ENCODE data around the gene CGNL1.

Gene CGNL1

DNA sequence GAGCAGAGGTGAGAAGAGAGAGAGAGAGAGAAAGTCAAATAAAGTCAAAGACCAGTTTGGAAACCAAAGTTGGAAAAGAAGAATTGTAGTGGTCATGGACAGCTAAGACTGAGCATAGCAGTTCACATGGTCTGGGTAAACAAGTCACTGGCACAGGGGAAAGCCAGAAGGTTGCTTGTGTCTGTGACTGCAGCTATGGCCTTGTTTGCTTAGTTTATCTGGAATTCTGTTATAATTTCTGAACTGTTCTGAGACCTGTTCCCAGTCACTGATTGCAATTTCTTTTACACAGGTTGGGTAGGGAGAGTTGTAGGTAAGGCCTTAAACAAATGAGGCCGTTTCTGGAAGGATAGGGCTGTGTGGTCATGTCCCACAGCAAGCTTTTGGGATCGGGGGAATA is 172.0 kb downstream of the CGNL1 start:
- Mint-ChIP-seq H3K27me3 (no peaks in the 10 kb centered on the region), H3K4me1 (ENCODE audit: low read depth) (no peaks in the 10 kb centered on the region), H3K9me3 (ENCODE audit: low read depth) (no peaks in the 10 kb centered on the region), H3K36me3 (no peaks in the 10 kb centered on the region), H3K27ac (no peak overlapping the region), H3K4me3 (no peak overlapping the region)

GRCh38 chr15:57548835-57549234 is 172.5 kb downstream of the CGNL1 start:
- no peaks in the 10 kb centered on the region for H3K4me1 Mint-ChIP-seq (ENCODE audit: low read depth)
- H3K27ac Mint-ChIP-seq, result no peak overlapping the region
- no peaks in the 10 kb centered on the region for H3K27me3 Mint-ChIP-seq

GRCh38 chr15:57549935-57550334 is 173.6 kb downstream of the CGNL1 start:
- no peaks in the 10 kb centered on the region for H3K9me3 Mint-ChIP-seq (ENCODE audit: low read depth)
- H3K36me3 Mint-ChIP-seq, result no peaks in the 10 kb centered on the region
- no peak overlapping the region for H3K27ac Mint-ChIP-seq
- no peak overlapping the region for H3K4me3 Mint-ChIP-seq
- no peaks in the 10 kb centered on the region for H3K27me3 Mint-ChIP-seq
- H3K4me1 Mint-ChIP-seq (ENCODE audit: low read depth), result no peaks in the 10 kb centered on the region

More at GRCh38 chr15:57548835-57549234, 172.5 kb downstream of the CGNL1 start:
- Mint-ChIP-seq H3K4me3 (no peak overlapping the region), H3K9me3 (ENCODE audit: low read depth) (no peaks in the 10 kb centered on the region), H3K36me3 (no peaks in the 10 kb centered on the region)

- Mint-ChIP-seq H3K4me1 (ENCODE audit: low read depth) (no peaks in the 10 kb centered on the region), H3K36me3 (no peaks in the 10 kb centered on the region), H3K9me3 (ENCODE audit: low read depth) (no peaks in the 10 kb centered on the region), H3K4me3 (no peak overlapping the region), H3K27me3 (no peaks in the 10 kb centered on the region), H3K27ac (no peak overlapping the region)
Measured at GRCh38 chr15:57550640-57551039, 174.3 kb downstream of the CGNL1 start.

- Mint-ChIP-seq H3K9me3 (ENCODE audit: low read depth) (no peaks in the 10 kb centered on the region), H3K36me3 (no peaks in the 10 kb centered on the region), H3K4me1 (ENCODE audit: low read depth) (no peaks in the 10 kb centered on the region), H3K4me3 (no peak overlapping the region), H3K27me3 (no peaks in the 10 kb centered on the region), H3K27ac (no peak overlapping the region)
Measured at GRCh38 chr15:57551715-57552677, 175.7 kb downstream of the CGNL1 start.

- H3K9me3 Mint-ChIP-seq (ENCODE audit: low read depth), result no peaks in the 10 kb centered on the region
- H3K27ac Mint-ChIP-seq, result no peak overlapping the region
- no peak overlapping the region for H3K4me3 Mint-ChIP-seq
- no peaks in the 10 kb centered on the region for H3K4me1 Mint-ChIP-seq (ENCODE audit: low read depth)
- H3K36me3 Mint-ChIP-seq, result no peaks in the 10 kb centered on the region
- H3K27me3 Mint-ChIP-seq, result no peaks in the 10 kb centered on the region
Measured at GRCh38 chr15:57552678-57553334, 176.5 kb downstream of the CGNL1 start.

DNA sequence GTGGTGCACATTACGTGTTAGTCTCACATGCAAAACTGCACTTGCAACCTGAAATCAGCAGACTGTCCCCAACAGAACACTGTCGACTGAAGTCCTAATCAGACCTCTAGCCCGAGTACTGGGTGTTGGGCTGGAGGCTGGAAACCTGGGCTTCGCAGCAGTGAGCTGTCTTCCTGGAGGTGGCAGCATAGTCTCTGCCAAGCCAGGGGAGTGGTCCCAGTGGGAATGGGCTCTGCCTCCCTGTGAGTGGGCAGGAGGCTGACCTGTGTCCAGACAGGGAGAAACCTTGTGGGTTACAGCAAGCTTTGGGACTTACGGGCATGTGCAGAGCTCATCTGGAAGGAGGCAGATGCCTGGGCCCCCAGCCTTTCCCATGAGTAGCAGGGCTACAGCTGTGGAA is 177.2 kb downstream of the CGNL1 start:
- no peaks in the 10 kb centered on the region for H3K36me3 Mint-ChIP-seq
- no peaks in the 10 kb centered on the region for H3K9me3 Mint-ChIP-seq (ENCODE audit: low read depth)
- no peaks in the 10 kb centered on the region for H3K4me1 Mint-ChIP-seq (ENCODE audit: low read depth)
- no peaks in the 10 kb centered on the region for H3K27me3 Mint-ChIP-seq
- no peak overlapping the region for H3K4me3 Mint-ChIP-seq
- H3K27ac Mint-ChIP-seq, result no peak overlapping the region

GRCh38 chr15:57554063-57554811 is 177.9 kb downstream of the CGNL1 start:
- no peaks in the 10 kb centered on the region for H3K27me3 Mint-ChIP-seq
- H3K4me3 Mint-ChIP-seq, result no peak overlapping the region
- H3K36me3 Mint-ChIP-seq, result no peaks in the 10 kb centered on the region
- H3K4me1 Mint-ChIP-seq (ENCODE audit: low read depth), result no peaks in the 10 kb centered on the region
- no peaks in the 10 kb centered on the region for H3K9me3 Mint-ChIP-seq (ENCODE audit: low read depth)
- H3K27ac Mint-ChIP-seq, result no peak overlapping the region

GRCh38 chr15:57554812-57555179 is 178.5 kb downstream of the CGNL1 start:
- Mint-ChIP-seq H3K4me1 (ENCODE audit: low read depth) (no peaks in the 10 kb centered on the region), H3K27ac (no peak overlapping the region), H3K36me3 (no peaks in the 10 kb centered on the region), H3K27me3 (no peaks in the 10 kb centered on the region), H3K9me3 (ENCODE audit: low read depth) (no peaks in the 10 kb centered on the region), H3K4me3 (no peak overlapping the region)

DNA sequence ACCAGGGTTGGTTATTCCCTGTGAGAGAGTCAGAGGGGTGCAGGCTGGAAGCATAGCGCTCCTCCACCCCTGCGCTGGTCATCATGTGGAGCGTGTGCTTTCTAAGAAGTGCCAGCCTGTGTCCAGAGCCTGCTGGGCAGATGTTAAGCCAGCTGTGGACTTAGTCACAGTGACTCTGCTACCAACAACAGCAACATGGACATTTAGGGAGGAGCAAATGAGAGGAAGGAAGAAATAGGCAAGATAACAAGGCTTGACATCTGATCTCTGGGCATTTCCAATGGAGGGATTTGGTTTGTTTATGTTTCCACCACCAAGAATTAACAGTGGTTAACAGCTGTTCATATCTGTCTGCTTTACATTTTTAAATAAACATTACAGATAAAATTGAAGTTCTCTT is 179.0 kb downstream of the CGNL1 start:
- H3K27ac Mint-ChIP-seq, result no peak overlapping the region
- no peaks in the 10 kb centered on the region for H3K36me3 Mint-ChIP-seq
- H3K4me3 Mint-ChIP-seq, result no peak overlapping the region
- H3K27me3 Mint-ChIP-seq, result no peaks in the 10 kb centered on the region
- H3K4me1 Mint-ChIP-seq (ENCODE audit: low read depth), result peaks cover 3% of the 10 kb centered on the region
- no peaks in the 10 kb centered on the region for H3K9me3 Mint-ChIP-seq (ENCODE audit: low read depth)

DNA sequence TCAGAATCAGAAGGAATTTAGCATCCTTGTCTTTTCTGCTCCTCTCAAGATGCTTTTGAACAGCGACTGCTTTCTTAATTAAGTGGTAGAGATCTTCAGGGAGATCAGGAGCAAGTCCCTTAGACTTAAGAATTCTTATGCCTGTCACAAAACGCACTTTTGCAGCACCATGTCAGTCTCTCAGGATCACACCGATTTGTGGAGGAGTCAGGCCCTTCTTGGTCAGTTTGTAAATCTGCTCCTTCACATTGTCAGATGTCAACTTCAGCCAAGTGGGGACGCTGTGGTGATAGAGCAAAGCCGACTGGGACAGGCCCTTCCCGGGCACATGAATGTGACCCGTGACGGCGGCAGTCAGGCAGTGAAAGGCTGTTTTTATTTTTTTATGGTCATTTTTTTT is 179.7 kb downstream of the CGNL1 start:
- Mint-ChIP-seq H3K27me3 (no peaks in the 10 kb centered on the region), H3K4me3 (no peak overlapping the region), H3K36me3 (no peaks in the 10 kb centered on the region), H3K9me3 (ENCODE audit: low read depth) (no peaks in the 10 kb centered on the region), H3K4me1 (ENCODE audit: low read depth) (peaks cover 10% of the 10 kb centered on the region), H3K27ac (no peak overlapping the region)

GRCh38 chr15:57557267-57557666 is 181.0 kb downstream of the CGNL1 start:
- Mint-ChIP-seq H3K27ac (no peak overlapping the region), H3K9me3 (ENCODE audit: low read depth) (peaks cover 3% of the 10 kb centered on the region), H3K27me3 (no peaks in the 10 kb centered on the region)

GRCh38 chr15:57557810-57558209 is 181.5 kb downstream of the CGNL1 start:
- H3K36me3 Mint-ChIP-seq, result peaks cover 2% of the 10 kb centered on the region

More at GRCh38 chr15:57557267-57557666, 181.0 kb downstream of the CGNL1 start:
- Mint-ChIP-seq H3K4me3 (no peak overlapping the region), H3K4me1 (ENCODE audit: low read depth) (peaks cover 21% of the 10 kb centered on the region), H3K36me3 (peaks cover 2% of the 10 kb centered on the region)

GRCh38 chr15:57559875-57560274 is 183.6 kb downstream of the CGNL1 start:
- H3K36me3 Mint-ChIP-seq, result peaks cover 2% of the 10 kb centered on the region
- H3K4me1 Mint-ChIP-seq (ENCODE audit: low read depth), result peaks cover 37% of the 10 kb centered on the region
- no peaks in the 10 kb centered on the region for H3K27me3 Mint-ChIP-seq

More at GRCh38 chr15:57557810-57558209, 181.5 kb downstream of the CGNL1 start:
- Mint-ChIP-seq H3K27ac (no peak overlapping the region), H3K4me3 (no peak overlapping the region), H3K9me3 (ENCODE audit: low read depth) (peaks cover 3% of the 10 kb centered on the region), H3K4me1 (ENCODE audit: low read depth) (peaks cover 27% of the 10 kb centered on the region), H3K27me3 (no peaks in the 10 kb centered on the region)

More at GRCh38 chr15:57559875-57560274, 183.6 kb downstream of the CGNL1 start:
- Mint-ChIP-seq H3K27ac (no peak overlapping the region), H3K9me3 (ENCODE audit: low read depth) (peaks cover 3% of the 10 kb centered on the region), H3K4me3 (no peak overlapping the region)
